ENCODE measurements around the gene GIMAP2. TPM values are rescaled to one million over a fixed set of nuclear protein-coding genes. Genes with fewer than 3 reads are reported as not detected.
A peak's percentile ranks its signal among the peaks of the same experiment; 100 is the strongest.

GIMAP2 gene
- total RNA-seq, 2 donors from 2014 or later, result not detected

DNA sequence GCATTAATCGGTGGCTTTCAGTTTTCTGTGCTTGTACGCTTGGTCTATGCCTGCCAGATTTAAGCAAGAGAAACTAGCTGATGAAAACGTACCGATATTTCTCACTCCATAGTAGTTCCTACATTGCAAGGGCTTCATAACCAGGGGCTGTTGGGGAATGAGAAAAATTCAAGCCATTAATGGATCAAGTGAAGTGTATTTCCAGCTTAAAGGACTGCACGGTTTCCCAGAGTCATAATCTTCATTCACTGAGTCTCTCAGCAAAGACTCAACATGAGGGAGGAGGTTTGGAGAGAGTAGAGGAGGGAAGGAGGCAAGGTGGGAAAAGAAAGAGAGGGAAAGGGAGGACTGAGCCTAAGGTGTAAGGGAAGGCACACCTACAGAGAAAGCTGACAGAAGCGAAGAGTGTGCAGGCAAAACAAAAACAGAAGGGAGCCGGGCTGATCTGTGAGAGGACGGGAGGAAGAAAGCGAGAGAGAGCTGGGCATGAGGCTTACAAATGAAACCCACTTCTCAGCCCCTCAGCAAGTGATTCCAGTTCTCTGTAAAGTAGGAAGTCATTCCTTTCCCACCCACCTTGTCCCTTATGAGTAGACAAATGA, 625 bp downstream of the GIMAP2 start:
- Mint-ChIP-seq H3K4me3 (no peak overlapping the region), H3K9me3 (no peaks in the 10 kb centered on the region), H3K36me3 (ENCODE audit: low read depth) (no peaks in the 10 kb centered on the region), H3K4me1 (no peaks in the 10 kb centered on the region), H3K27me3 (ENCODE audit: insufficient read depth) (peaks cover 70% of the 10 kb centered on the region), H3K27ac (no peak overlapping the region)
- no peak for DNase-seq
- WGBS, 2 experiments (ENCODE audit: insufficient coverage in 1 of 2, insufficient read length in 1 of 2), result 87 to 97% methylated on average over 5 to 9 of the region's 9 CpGs
- H3K36me3 ChIP-seq (ENCODE audit: control insufficient read depth, insufficient read depth, low read length), result no peaks in the 10 kb centered on the region
- no peak overlapping the region for H3K9ac ChIP-seq (ENCODE audit: extremely low read depth, low read length, poor library complexity, severe bottlenecking)
- no peaks in the 10 kb centered on the region for H3K9me3 ChIP-seq (ENCODE audit: control insufficient read depth, low read length)
- TF ChIP-seq, protein P1, sequence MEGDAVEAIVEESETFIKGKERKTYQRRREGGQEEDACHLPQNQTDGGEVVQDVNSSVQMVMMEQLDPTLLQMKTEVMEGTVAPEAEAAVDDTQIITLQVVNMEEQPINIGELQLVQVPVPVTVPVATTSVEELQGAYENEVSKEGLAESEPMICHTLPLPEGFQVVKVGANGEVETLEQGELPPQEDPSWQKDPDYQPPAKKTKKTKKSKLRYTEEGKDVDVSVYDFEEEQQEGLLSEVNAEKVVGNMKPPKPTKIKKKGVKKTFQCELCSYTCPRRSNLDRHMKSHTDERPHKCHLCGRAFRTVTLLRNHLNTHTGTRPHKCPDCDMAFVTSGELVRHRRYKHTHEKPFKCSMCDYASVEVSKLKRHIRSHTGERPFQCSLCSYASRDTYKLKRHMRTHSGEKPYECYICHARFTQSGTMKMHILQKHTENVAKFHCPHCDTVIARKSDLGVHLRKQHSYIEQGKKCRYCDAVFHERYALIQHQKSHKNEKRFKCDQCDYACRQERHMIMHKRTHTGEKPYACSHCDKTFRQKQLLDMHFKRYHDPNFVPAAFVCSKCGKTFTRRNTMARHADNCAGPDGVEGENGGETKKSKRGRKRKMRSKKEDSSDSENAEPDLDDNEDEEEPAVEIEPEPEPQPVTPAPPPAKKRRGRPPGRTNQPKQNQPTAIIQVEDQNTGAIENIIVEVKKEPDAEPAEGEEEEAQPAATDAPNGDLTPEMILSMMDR (conservative IDR thresholded peaks at IDR 0.05), result no peak
- no peak overlapping the region for H3K27ac ChIP-seq (ENCODE audit: low read depth, low read length)
- H3K4me3 ChIP-seq (ENCODE audit: low read length), result no peak overlapping the region
- H3K27me3 ChIP-seq (ENCODE audit: control insufficient read depth, insufficient read depth, low read length, poor library complexity, severe bottlenecking), result no peaks in the 10 kb centered on the region
- no peaks in the 10 kb centered on the region for H3K4me1 ChIP-seq (ENCODE audit: control insufficient read depth, insufficient read depth, low read length)

DNA sequence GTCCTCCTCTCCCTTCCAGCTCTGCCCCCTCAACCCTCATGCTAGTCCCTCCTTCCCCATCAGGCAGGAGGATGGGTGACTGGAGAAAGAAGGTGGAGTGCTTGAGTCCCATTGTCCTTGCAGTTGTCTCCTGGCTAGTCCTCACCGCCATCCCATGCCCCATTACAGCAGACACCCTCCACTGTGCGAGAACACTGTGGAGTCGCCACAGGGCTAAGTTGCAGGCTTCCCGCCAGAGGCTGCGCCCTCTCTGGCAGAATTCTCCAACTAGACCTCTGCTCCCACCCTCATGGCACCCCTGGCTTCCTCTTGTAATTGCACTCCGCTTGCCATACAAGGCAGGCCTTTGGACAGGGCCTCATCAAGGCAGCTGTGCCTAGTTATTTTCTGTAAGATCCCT, 3.1 kb downstream of the GIMAP2 start:
- Mint-ChIP-seq H3K4me1 (no peaks in the 10 kb centered on the region), H3K36me3 (ENCODE audit: low read depth) (no peaks in the 10 kb centered on the region), H3K27ac (no peak overlapping the region), H3K9me3 (no peaks in the 10 kb centered on the region), H3K4me3 (no peak overlapping the region), H3K27me3 (ENCODE audit: insufficient read depth) (peaks cover 74% of the 10 kb centered on the region)
- no peak overlapping the region for H3K9ac ChIP-seq (ENCODE audit: extremely low read depth, low read length, poor library complexity, severe bottlenecking)
- peak; percentile 45 for DNase-seq
- H3K27ac ChIP-seq (ENCODE audit: low read depth, low read length), result no peak overlapping the region
- no peaks in the 10 kb centered on the region for H3K36me3 ChIP-seq (ENCODE audit: control insufficient read depth, insufficient read depth, low read length)
- H3K27me3 ChIP-seq (ENCODE audit: control insufficient read depth, insufficient read depth, low read length, poor library complexity, severe bottlenecking), result peaks cover 4% of the 10 kb centered on the region
- 80 to 88% methylated on average over 4 to 6 of the region's 6 CpGs for WGBS, 2 experiments (ENCODE audit: insufficient coverage in 1 of 2, insufficient read length in 1 of 2)
- H3K9me3 ChIP-seq (ENCODE audit: control insufficient read depth, low read length), result no peaks in the 10 kb centered on the region
- H3K4me1 ChIP-seq (ENCODE audit: control insufficient read depth, insufficient read depth, low read length), result no peaks in the 10 kb centered on the region
- no peak overlapping the region for H3K4me3 ChIP-seq (ENCODE audit: low read length)
- TF ChIP-seq, protein P1 (conservative IDR thresholded peaks at IDR 0.05), result no peak

DNA sequence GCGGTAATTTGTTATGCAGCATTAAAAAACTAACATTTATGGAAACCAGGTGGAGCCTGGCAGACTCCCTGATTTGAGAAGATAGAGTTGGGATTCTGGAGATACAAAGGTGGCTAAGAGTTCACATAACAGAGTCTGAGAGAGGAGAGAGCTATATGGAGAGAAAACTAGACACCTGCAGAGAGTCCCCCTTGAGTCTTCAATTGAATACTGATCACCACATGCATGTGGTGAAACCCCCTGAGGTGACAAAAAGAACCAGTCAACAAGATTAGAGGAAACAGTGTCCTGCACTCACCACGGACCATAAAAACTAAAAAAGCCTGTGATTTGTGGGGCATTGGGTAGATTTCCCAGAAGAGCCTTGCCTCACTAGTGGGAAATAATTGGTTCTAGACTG, 10.1 kb downstream of the GIMAP2 start:
- H3K4me1 Mint-ChIP-seq, result no peaks in the 10 kb centered on the region
- H3K27ac Mint-ChIP-seq, result no peak overlapping the region
- WGBS, 2 experiments (ENCODE audit: insufficient coverage in 1 of 2, insufficient read length in 1 of 2), result 83 to 100% methylated on average over 1 to 2 of the region's 2 CpGs

More for the DNA sequence above, 10.1 kb downstream of the GIMAP2 start:
- H3K36me3 Mint-ChIP-seq (ENCODE audit: low read depth), result no peaks in the 10 kb centered on the region
- TF ChIP-seq, protein P1 (conservative IDR thresholded peaks at IDR 0.05), result no peak
- Histone ChIP-seq H3K27me3 (ENCODE audit: control insufficient read depth, insufficient read depth, low read length, poor library complexity, severe bottlenecking) (peaks cover 8% of the 10 kb centered on the region), H3K9ac (ENCODE audit: extremely low read depth, low read length, poor library complexity, severe bottlenecking) (no peak overlapping the region), H3K36me3 (ENCODE audit: control insufficient read depth, insufficient read depth, low read length) (no peaks in the 10 kb centered on the region), H3K4me1 (ENCODE audit: control insufficient read depth, insufficient read depth, low read length) (no peaks in the 10 kb centered on the region), H3K27ac (ENCODE audit: low read depth, low read length) (no peak overlapping the region), H3K9me3 (ENCODE audit: control insufficient read depth, low read length) (no peaks in the 10 kb centered on the region), H3K4me3 (ENCODE audit: low read length) (no peak overlapping the region)
- H3K4me3 Mint-ChIP-seq, result no peak overlapping the region
- peaks cover 10% of the 10 kb centered on the region for H3K9me3 Mint-ChIP-seq
- no peak for DNase-seq
- peaks cover 42% of the 10 kb centered on the region for H3K27me3 Mint-ChIP-seq (ENCODE audit: insufficient read depth)
